Ascending aorta (tissue), 2 donors: ENCODE results near the gene ADAMTS16. TPM values are rescaled to one million over a fixed set of nuclear protein-coding genes. Genes with fewer than 3 reads are reported as not detected.

ENCODE experiments used
- DNase-seq, 2 donors: peaks; one replicate each; pipeline ENCODE4 v3.0.0-alpha.2; 2019; ENCODE audit warnings: low spot score in 2 of 2
- H3K27ac ChIP-seq, 2 donors: fragments of 200-600 bp; sonication (generic); one replicate each; pipeline ENCODE4 v1.5.1; 2016 to 2017; ENCODE audit warnings: mild to moderate bottlenecking in 1 of 2
- H3K27me3 ChIP-seq: fragments of 200-600 bp; sonication (generic); one replicate; pipeline ENCODE4 v1.5.1; 2017
- H3K36me3 ChIP-seq, 2 donors: fragments of 200-600 bp; sonication (generic); one replicate each; pipeline ENCODE4 v1.5.1; 2016
- H3K4me1 ChIP-seq, 2 donors: fragments of 200-600 bp; sonication (generic); one replicate each; pipeline ENCODE4 v1.5.1; 2016 to 2017; ENCODE audit warnings: mild to moderate bottlenecking in 1 of 2
- H3K4me3 ChIP-seq, 2 donors: fragments of 200-600 bp; sonication (generic); one replicate each; pipeline ENCODE4 v1.5.1; 2016 to 2017; ENCODE audit warnings: mild to moderate bottlenecking in 1 of 2
- H3K9me3 ChIP-seq, 2 donors: fragments of 200-600 bp; sonication (generic); one replicate each; pipeline ENCODE4 v1.5.1; 2016
- CTCF ChIP-seq, 3 experiments: fragments of 200-600 bp in 2 of 3; fragments of 450-650 bp in 1 of 3; sonication (generic) in 2 of 3; IDR thresholded peaks; one replicate each; pipeline ENCODE4 v1.5.1; 2016 to 2019; ENCODE audit warnings: antibody characterized with exemption in 3 of 3, mild to moderate bottlenecking in 1 of 3, moderate library complexity in 1 of 3
- intact Hi-C: fragments of 100-400 bp; cut with DNase I; formaldehyde crosslinking; loops from one replicate; pipeline ENCODE4 v1.15.1; 2023
- total RNA-seq: library from RNA; depleted of rRNA; stranded (reverse); fragments of >200 nt; gene quantifications from one replicate; pipeline ENCODE4 v1.1.0, GENCODE V29; 2016

Gene ADAMTS16
- total RNA-seq, 1 donor from 2014 or later: 1.6 TPM

- H3K27me3 ChIP-seq: no peaks in the 10 kb centered on the region
- no peak for TF ChIP-seq CTCF (IDR thresholded peaks at IDR 0.05)
- no peaks in the 10 kb centered on the region for H3K36me3 ChIP-seq
- intact Hi-C loops: no loop called here
- no peaks in the 10 kb centered on the region for H3K9me3 ChIP-seq
- no peak for DNase-seq
- no peaks in the 10 kb centered on the region for H3K4me1 ChIP-seq
- H3K27ac ChIP-seq: no peak overlapping the region
- no peak overlapping the region for H3K4me3 ChIP-seq
Observed at GRCh38 chr5:5278201-5278814, 138.2 kb downstream of the ADAMTS16 start.

GRCh38 chr5:5278815-5279381 lies 138.8 kb downstream of the ADAMTS16 start:
- no peak for TF ChIP-seq CTCF (IDR thresholded peaks at IDR 0.05)
- DNase-seq: no peak
- intact Hi-C loops: no loop called here
- H3K36me3 ChIP-seq: no peaks in the 10 kb centered on the region
- H3K9me3 ChIP-seq: peaks cover 0 to 3% of the 10 kb centered on the region in 2 donors
- H3K4me3 ChIP-seq: no peak overlapping the region
- H3K27ac ChIP-seq: no peak overlapping the region
- H3K27me3 ChIP-seq: no peaks in the 10 kb centered on the region
- no peaks in the 10 kb centered on the region for H3K4me1 ChIP-seq

GRCh38 chr5:5285906-5286305 lies 145.8 kb downstream of the ADAMTS16 start:
- Histone ChIP-seq H3K36me3 (no peaks in the 10 kb centered on the region), H3K4me3 (no peak overlapping the region), H3K4me1 (no peaks in the 10 kb centered on the region), H3K27me3 (no peaks in the 10 kb centered on the region), H3K27ac (no peak overlapping the region), H3K9me3 (peaks cover 0 to 12% of the 10 kb centered on the region in 2 donors)
- TF ChIP-seq CTCF (IDR thresholded peaks at IDR 0.05): no peak
- DNase-seq: no peak
- intact Hi-C loops: no loop called here

- intact Hi-C loops: no loop called here
- H3K27ac ChIP-seq: no peak overlapping the region
- H3K4me1 ChIP-seq: no peaks in the 10 kb centered on the region
- no peak for TF ChIP-seq CTCF (IDR thresholded peaks at IDR 0.05)
- peaks cover 0 to 12% of the 10 kb centered on the region in 2 donors for H3K9me3 ChIP-seq
- H3K4me3 ChIP-seq: no peak overlapping the region
- H3K36me3 ChIP-seq: no peaks in the 10 kb centered on the region
- H3K27me3 ChIP-seq: no peaks in the 10 kb centered on the region
- DNase-seq: no peak
Observed at GRCh38 chr5:5287419-5287818, 147.3 kb downstream of the ADAMTS16 start.

- no peak for DNase-seq
- intact Hi-C loops: no loop called here
- Histone ChIP-seq H3K27me3 (no peaks in the 10 kb centered on the region), H3K36me3 (no peaks in the 10 kb centered on the region), H3K27ac (no peak overlapping the region), H3K4me1 (no peaks in the 10 kb centered on the region), H3K9me3 (peaks cover 0 to 12% of the 10 kb centered on the region in 2 donors), H3K4me3 (no peak overlapping the region)
- no peak for TF ChIP-seq CTCF (IDR thresholded peaks at IDR 0.05)
Observed at GRCh38 chr5:5288201-5288600, 148.1 kb downstream of the ADAMTS16 start.
